ENCODE results near the gene LRRC3B. TPM values are rescaled to one million over a fixed set of nuclear protein-coding genes. Genes with fewer than 3 reads are reported as not detected.
"Not testable (repeated sequence)": the region's sequence is repeated elsewhere in the genome, so short reads cannot be mapped to it uniquely, and the experiment has no call there.

Gene LRRC3B
- total and polyA plus RNA-seq, 9 donors, result 0.28 to 2.5 (median 0.92) TPM

- intact Hi-C loops (cut with DNase I), result no loop called here
- Histone ChIP-seq H3K27ac (no peak overlapping the region), H3K27me3 (no peaks in the 10 kb centered on the region), H3K9me3 (no peaks in the 10 kb centered on the region), H3K36me3 (no peaks in the 10 kb centered on the region), H3K4me3 (no peak overlapping the region), H3K4me1 (ENCODE audit: insufficient read depth) (no peaks in the 10 kb centered on the region)
- no peak for DNase-seq
- 28 to 54% (median 38%) methylated on average over 4 of the region's 4 CpGs for WGBS, 3 donors
- no peak for TF ChIP-seq EP300 (IDR thresholded peaks at IDR 0.05)
- no peak for TF ChIP-seq POLR2A (IDR thresholded peaks at IDR 0.05)
Observed at GRCh38 chr3:26592451-26592850, 30.1 kb upstream of the LRRC3B start.

- Histone ChIP-seq H3K4me3 (no peak overlapping the region), H3K4me1 (ENCODE audit: insufficient read depth) (no peaks in the 10 kb centered on the region), H3K9me3 (no peaks in the 10 kb centered on the region), H3K27me3 (no peaks in the 10 kb centered on the region), H3K27ac (no peak overlapping the region), H3K36me3 (no peaks in the 10 kb centered on the region)
- TF ChIP-seq, protein P1, sequence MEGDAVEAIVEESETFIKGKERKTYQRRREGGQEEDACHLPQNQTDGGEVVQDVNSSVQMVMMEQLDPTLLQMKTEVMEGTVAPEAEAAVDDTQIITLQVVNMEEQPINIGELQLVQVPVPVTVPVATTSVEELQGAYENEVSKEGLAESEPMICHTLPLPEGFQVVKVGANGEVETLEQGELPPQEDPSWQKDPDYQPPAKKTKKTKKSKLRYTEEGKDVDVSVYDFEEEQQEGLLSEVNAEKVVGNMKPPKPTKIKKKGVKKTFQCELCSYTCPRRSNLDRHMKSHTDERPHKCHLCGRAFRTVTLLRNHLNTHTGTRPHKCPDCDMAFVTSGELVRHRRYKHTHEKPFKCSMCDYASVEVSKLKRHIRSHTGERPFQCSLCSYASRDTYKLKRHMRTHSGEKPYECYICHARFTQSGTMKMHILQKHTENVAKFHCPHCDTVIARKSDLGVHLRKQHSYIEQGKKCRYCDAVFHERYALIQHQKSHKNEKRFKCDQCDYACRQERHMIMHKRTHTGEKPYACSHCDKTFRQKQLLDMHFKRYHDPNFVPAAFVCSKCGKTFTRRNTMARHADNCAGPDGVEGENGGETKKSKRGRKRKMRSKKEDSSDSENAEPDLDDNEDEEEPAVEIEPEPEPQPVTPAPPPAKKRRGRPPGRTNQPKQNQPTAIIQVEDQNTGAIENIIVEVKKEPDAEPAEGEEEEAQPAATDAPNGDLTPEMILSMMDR (IDR thresholded peaks at IDR 0.05), result no peak
- no peak for TF ChIP-seq EP300 (IDR thresholded peaks at IDR 0.05)
- DNase-seq, result no peak
- intact Hi-C loops (cut with DNase I), result no loop called here
- WGBS, 3 donors, result 67 to 78% (median 69%) methylated on average over 3 of the region's 3 CpGs
Observed at GRCh38 chr3:26596335-26596734, 26.2 kb upstream of the LRRC3B start.

GRCh38 chr3:26603311-26603710 is 19.3 kb upstream of the LRRC3B start:
- H3K27me3 ChIP-seq; H3K4me1 ChIP-seq (ENCODE audit: insufficient read depth); H3K27ac ChIP-seq; H3K4me3 ChIP-seq; H3K9me3 ChIP-seq; H3K36me3 ChIP-seq; DNase-seq: not testable (repeated sequence)
- intact Hi-C loops (cut with DNase I), result loop anchor here in 1 of 4 donors (5.0 kb wide), 1 partner anchor 1901 kb away; no protein-coding TSS in a partner anchor
- WGBS, 3 donors, result 85 to 100% (median 100%) methylated on average over 1 of the region's 1 CpG

- WGBS, 3 donors, result 42 to 57% (median 49%) methylated on average over 3 of the region's 3 CpGs
- intact Hi-C loops (cut with DNase I), result loop anchor here in 1 of 4 donors (5.0 kb wide), 1 partner anchor 1901 kb away; no protein-coding TSS in a partner anchor
- H3K27me3 ChIP-seq; H3K4me3 ChIP-seq; H3K27ac ChIP-seq; H3K36me3 ChIP-seq; H3K9me3 ChIP-seq; H3K4me1 ChIP-seq (ENCODE audit: insufficient read depth); DNase-seq: not testable (repeated sequence)
Observed at GRCh38 chr3:26603771-26604170, 18.8 kb upstream of the LRRC3B start.

- Histone ChIP-seq H3K4me3 (no peak overlapping the region), H3K36me3 (no peaks in the 10 kb centered on the region), H3K9me3 (no peaks in the 10 kb centered on the region), H3K27ac (no peak overlapping the region), H3K4me1 (ENCODE audit: insufficient read depth) (no peaks in the 10 kb centered on the region), H3K27me3 (no peaks in the 10 kb centered on the region)
- no peak for DNase-seq
- intact Hi-C loops (cut with DNase I), result no loop called here
- 31 to 39% (median 39%) methylated on average over 8 of the region's 8 CpGs for WGBS, 3 donors
- TF ChIP-seq EP300 (IDR thresholded peaks at IDR 0.05) (no peak), POLR2A (IDR thresholded peaks at IDR 0.05) (no peak)
- TF ChIP-seq, protein P1 (IDR thresholded peaks at IDR 0.05), result no peak
Observed at GRCh38 chr3:26614006-26614685, 8.4 kb upstream of the LRRC3B start.

- no peak overlapping the region for H3K4me3 ChIP-seq
- H3K36me3 ChIP-seq, result no peaks in the 10 kb centered on the region
- intact Hi-C loops (cut with DNase I), result no loop called here
- no peak for TF ChIP-seq POLR2A (IDR thresholded peaks at IDR 0.05)
- no peaks in the 10 kb centered on the region for H3K27me3 ChIP-seq
- no peaks in the 10 kb centered on the region for H3K4me1 ChIP-seq (ENCODE audit: insufficient read depth)
- no peak for DNase-seq
- H3K9me3 ChIP-seq, result no peaks in the 10 kb centered on the region
- no peak overlapping the region for H3K27ac ChIP-seq
Observed at GRCh38 chr3:26621176-26621575, 1.4 kb upstream of the LRRC3B start.

Data from ovary (tissue), 9 donors.